HepG2 (cell line): ENCODE measurements around the gene CELSR2. TPM values are rescaled to one million over a fixed set of nuclear protein-coding genes. Genes with fewer than 3 reads are reported as not detected.
A peak's percentile ranks its signal among the peaks of the same experiment; 100 is the strongest.

Source experiments
- AGO2 ChIP-seq: fragments of 200-400 bp; formaldehyde crosslinking; optimal IDR thresholded peaks from 2 replicates; pipeline ENCODE3; 2017; ENCODE audit warnings: mild to moderate bottlenecking, low read depth, low read length, moderate library complexity
- ARNT2 ChIP-seq: sonication (generic); formaldehyde crosslinking; IDR thresholded peaks from 2 replicates; pipeline ENCODE4 v1.8.0; 2022; ENCODE audit warnings: mild to moderate bottlenecking, low read depth, missing genetic modification reagents, moderate library complexity
- ATF7-NPFF ChIP-seq: sonication (generic); formaldehyde crosslinking; IDR thresholded peaks from 2 replicates; pipeline ENCODE4 v1.8.1; 2023; ENCODE audit warnings: mild to moderate bottlenecking, low read depth, missing genetic modification reagents, moderate library complexity
- ETV5 ChIP-seq: IDR thresholded peaks from 2 replicates; pipeline ENCODE4 v1.6.1; 2018; ENCODE audit warnings: missing biosample characterization, missing genetic modification reagents, inconsistent platforms, borderline replicate concordance
- GATAD2A ChIP-seq: IDR thresholded peaks from 2 replicates; pipeline ENCODE4 v1.6.1; 2016
- IKZF1 ChIP-seq: fragments of 450-650 bp; IDR thresholded peaks from 2 replicates; pipeline ENCODE4 v1.7.1; 2016
- MED1 ChIP-seq: sonication (generic); formaldehyde crosslinking; IDR thresholded peaks from 2 replicates; pipeline ENCODE4 v1.4.0; 2020; ENCODE audit warnings: missing genetic modification reagents
- NFATC3 ChIP-seq: sonication (generic); formaldehyde crosslinking; IDR thresholded peaks from 2 replicates; pipeline ENCODE4 v1.5.1; 2020; ENCODE audit warnings: mild to moderate bottlenecking, missing genetic modification reagents
- POGZ ChIP-seq: sonication (generic); formaldehyde crosslinking; IDR thresholded peaks from 2 replicates; pipeline ENCODE4 v1.4.0; 2020; ENCODE audit warnings: mild to moderate bottlenecking, missing genetic modification reagents
- POLR2G ChIP-seq: fragments of 200-400 bp; formaldehyde crosslinking; IDR thresholded peaks from 2 replicates; pipeline ENCODE4 v1.6.1; 2018; ENCODE audit warnings: mild to moderate bottlenecking, low read depth, low read length, moderate library complexity
- SOX5 ChIP-seq: IDR thresholded peaks from 2 replicates; pipeline ENCODE4 v1.6.1; 2016; ENCODE audit warnings: borderline replicate concordance
- SOX6 ChIP-seq, 2 experiments: fragments of 450-650 bp in 1 of 2; sonication (generic) in 1 of 2; formaldehyde crosslinking in 1 of 2; IDR thresholded peaks; 2 replicates each; pipeline versions ENCODE4 v1.4.0 to v1.6.1; 2017 to 2020; ENCODE audit warnings: antibody characterized with exemption in 1 of 2, mild to moderate bottlenecking in 1 of 2, missing genetic modification reagents in 1 of 2
- ZKSCAN5 ChIP-seq: sonication (generic); formaldehyde crosslinking; IDR thresholded peaks from 2 replicates; pipeline ENCODE4 v1.5.1; 2020; ENCODE audit warnings: mild to moderate bottlenecking, missing genetic modification reagents
- ZNF570 ChIP-seq: sonication (generic); formaldehyde crosslinking; IDR thresholded peaks from 2 replicates; pipeline ENCODE4 v1.4.0; 2020; ENCODE audit warnings: mild to moderate bottlenecking, missing genetic modification reagents, borderline replicate concordance
- ZNF747 ChIP-seq: sonication (generic); formaldehyde crosslinking; IDR thresholded peaks from 2 replicates; pipeline ENCODE4 v1.8.1; 2023; ENCODE audit warnings: missing genetic modification reagents, mild to moderate bottlenecking, borderline replicate concordance
- ZSCAN21 ChIP-seq: sonication (generic); formaldehyde crosslinking; IDR thresholded peaks from 2 replicates; pipeline ENCODE4 v1.8.0; 2022; ENCODE audit warnings: mild to moderate bottlenecking, missing genetic modification reagents, moderate library complexity, borderline replicate concordance
- polyA plus RNA-seq, 8 experiments: library from polyadenylated mRNA; depleted of rRNA in 3 of 8; stranded (reverse) in 7 of 8; unstranded in 1 of 8; fragments of >200 nt; fragmentation: Illumina TruSeq in 4 of 8; extraction: Trizol in 4 of 8; gene quantifications; 2 replicates each; pipeline versions ENCODE4 v1.2.1 to v1.2.3, GENCODE V29; 2011 to 2016; ENCODE audit warnings: low read depth in 4 of 8, missing spikeins in 1 of 8, mixed read lengths in 1 of 8; ENCODE audit not compliant: insufficient read depth in 1 of 8
- total RNA-seq, 5 experiments: library from RNA; depleted of rRNA; stranded (reverse); fragments of >200 nt; fragmentation: Illumina TruSeq; extraction: Trizol; gene quantifications; 2 replicates each; pipeline ENCODE4 v1.2.3, GENCODE V29; 2016; ENCODE audit warnings: low read depth in 1 of 5
- TF ChIP-seq, protein P1 (sequence below): IDR thresholded peaks from 2 replicates; pipeline ENCODE4 v1.4.0; 2020; ENCODE audit warnings: mild to moderate bottlenecking, missing genetic modification reagents
- TF ChIP-seq, protein P2 (sequence below): IDR thresholded peaks from 2 replicates; pipeline ENCODE4 v1.6.1; 2016; ENCODE audit warnings: mild to moderate bottlenecking
- TF ChIP-seq, protein P3 (sequence below): sonication (generic); formaldehyde crosslinking; IDR thresholded peaks from 2 replicates; pipeline ENCODE4 v1.4.0; 2020; ENCODE audit warnings: missing genetic modification reagents

The CELSR2 gene
- total and polyA plus RNA-seq, 2 of the 13 experiments (the other 11 are each of a cell fraction or from before 2014, with no cell fraction given): 4.0 to 6.6 TPM

DNA sequence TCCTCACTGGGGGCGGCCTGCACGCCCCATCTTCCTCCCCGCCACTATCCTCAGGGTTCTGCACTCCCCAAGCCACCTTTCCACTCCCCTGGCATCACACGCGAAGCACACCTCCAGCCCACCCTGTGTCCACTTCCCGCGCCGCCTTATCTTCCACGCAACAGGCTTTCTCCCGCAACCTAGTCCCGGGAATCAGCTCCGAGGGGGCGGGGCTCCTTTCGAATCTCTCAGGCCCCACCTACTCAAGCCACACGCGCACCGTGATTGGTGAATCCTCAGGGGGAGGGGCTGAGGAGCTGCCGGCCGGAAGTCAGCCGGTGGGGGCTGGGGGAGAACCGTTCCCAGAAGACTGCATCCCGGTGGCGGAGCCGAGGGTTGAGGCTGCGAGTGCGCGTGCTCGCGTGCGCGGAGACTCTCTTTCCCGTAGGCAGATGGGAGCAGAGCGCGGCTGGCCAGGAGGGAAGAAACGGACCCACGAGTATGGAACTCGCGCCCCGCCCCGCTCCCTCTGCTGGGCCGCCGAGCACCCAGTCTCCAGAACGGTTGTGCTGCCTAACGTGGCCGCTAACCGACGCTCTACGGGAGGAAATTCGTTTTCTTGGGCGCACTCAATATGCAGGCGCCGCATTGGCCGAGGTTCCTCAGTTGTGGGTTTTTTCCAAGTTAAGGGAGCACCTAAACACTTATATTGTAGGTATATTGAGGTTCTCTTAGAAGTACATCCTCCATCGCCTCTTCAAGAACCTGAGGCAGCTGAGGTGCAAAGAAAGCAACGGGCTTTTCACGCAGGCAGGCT is 33.8 kb downstream of the CELSR2 start, which contains the start of gene PSRC1 (continued):
- TF ChIP-seq, protein P1, sequence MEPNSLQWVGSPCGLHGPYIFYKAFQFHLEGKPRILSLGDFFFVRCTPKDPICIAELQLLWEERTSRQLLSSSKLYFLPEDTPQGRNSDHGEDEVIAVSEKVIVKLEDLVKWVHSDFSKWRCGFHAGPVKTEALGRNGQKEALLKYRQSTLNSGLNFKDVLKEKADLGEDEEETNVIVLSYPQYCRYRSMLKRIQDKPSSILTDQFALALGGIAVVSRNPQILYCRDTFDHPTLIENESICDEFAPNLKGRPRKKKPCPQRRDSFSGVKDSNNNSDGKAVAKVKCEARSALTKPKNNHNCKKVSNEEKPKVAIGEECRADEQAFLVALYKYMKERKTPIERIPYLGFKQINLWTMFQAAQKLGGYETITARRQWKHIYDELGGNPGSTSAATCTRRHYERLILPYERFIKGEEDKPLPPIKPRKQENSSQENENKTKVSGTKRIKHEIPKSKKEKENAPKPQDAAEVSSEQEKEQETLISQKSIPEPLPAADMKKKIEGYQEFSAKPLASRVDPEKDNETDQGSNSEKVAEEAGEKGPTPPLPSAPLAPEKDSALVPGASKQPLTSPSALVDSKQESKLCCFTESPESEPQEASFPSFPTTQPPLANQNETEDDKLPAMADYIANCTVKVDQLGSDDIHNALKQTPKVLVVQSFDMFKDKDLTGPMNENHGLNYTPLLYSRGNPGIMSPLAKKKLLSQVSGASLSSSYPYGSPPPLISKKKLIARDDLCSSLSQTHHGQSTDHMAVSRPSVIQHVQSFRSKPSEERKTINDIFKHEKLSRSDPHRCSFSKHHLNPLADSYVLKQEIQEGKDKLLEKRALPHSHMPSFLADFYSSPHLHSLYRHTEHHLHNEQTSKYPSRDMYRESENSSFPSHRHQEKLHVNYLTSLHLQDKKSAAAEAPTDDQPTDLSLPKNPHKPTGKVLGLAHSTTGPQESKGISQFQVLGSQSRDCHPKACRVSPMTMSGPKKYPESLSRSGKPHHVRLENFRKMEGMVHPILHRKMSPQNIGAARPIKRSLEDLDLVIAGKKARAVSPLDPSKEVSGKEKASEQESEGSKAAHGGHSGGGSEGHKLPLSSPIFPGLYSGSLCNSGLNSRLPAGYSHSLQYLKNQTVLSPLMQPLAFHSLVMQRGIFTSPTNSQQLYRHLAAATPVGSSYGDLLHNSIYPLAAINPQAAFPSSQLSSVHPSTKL (CRISPR knock-in tag): peak; percentile 72
- TF ChIP-seq SOX5 (CRISPR knock-in tag) (peak; percentile 29; the same call in 1 of the 2 replicates), ETV5 (peak; percentile 98), ZNF747 (CRISPR knock-in tag) (peak; percentile 49; the same call in 1 of the 2 replicates), NFATC3 (CRISPR knock-in tag) (no peak), MED1 (CRISPR knock-in tag) (peak; percentile 62), SOX6 (IDR thresholded peaks at IDR 0.05) (no peak), SOX6 (CRISPR knock-in tag; IDR thresholded peaks at IDR 0.05) (peak; percentile 71), ATF7-NPFF (0 out of 2 replicates have a peak, but pooled peaks have one; percentile 63), AGO2 (peak; percentile 51), POGZ (peak; percentile 81), POLR2G (peak; percentile 86), ZKSCAN5 (CRISPR knock-in tag) (no peak), ZSCAN21 (peak; percentile 89; the same call in 1 of the 2 replicates), ZNF570 (no peak), GATAD2A (CRISPR knock-in tag) (peak; percentile 51; the same call in 1 of the 2 replicates), IKZF1 (no peak), ARNT2 (CRISPR knock-in tag) (0 out of 2 replicates have a peak, but pooled peaks have one; percentile 36)
- TF ChIP-seq, protein P2, sequence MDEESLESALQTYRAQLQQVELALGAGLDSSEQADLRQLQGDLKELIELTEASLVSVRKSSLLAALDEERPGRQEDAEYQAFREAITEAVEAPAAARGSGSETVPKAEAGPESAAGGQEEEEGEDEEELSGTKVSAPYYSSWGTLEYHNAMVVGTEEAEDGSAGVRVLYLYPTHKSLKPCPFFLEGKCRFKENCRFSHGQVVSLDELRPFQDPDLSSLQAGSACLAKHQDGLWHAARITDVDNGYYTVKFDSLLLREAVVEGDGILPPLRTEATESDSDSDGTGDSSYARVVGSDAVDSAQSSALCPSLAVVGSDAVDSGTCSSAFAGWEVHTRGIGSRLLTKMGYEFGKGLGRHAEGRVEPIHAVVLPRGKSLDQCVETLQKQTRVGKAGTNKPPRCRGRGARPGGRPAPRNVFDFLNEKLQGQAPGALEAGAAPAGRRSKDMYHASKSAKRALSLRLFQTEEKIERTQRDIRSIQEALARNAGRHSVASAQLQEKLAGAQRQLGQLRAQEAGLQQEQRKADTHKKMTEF: peak; percentile 86
- TF ChIP-seq, protein P3, sequence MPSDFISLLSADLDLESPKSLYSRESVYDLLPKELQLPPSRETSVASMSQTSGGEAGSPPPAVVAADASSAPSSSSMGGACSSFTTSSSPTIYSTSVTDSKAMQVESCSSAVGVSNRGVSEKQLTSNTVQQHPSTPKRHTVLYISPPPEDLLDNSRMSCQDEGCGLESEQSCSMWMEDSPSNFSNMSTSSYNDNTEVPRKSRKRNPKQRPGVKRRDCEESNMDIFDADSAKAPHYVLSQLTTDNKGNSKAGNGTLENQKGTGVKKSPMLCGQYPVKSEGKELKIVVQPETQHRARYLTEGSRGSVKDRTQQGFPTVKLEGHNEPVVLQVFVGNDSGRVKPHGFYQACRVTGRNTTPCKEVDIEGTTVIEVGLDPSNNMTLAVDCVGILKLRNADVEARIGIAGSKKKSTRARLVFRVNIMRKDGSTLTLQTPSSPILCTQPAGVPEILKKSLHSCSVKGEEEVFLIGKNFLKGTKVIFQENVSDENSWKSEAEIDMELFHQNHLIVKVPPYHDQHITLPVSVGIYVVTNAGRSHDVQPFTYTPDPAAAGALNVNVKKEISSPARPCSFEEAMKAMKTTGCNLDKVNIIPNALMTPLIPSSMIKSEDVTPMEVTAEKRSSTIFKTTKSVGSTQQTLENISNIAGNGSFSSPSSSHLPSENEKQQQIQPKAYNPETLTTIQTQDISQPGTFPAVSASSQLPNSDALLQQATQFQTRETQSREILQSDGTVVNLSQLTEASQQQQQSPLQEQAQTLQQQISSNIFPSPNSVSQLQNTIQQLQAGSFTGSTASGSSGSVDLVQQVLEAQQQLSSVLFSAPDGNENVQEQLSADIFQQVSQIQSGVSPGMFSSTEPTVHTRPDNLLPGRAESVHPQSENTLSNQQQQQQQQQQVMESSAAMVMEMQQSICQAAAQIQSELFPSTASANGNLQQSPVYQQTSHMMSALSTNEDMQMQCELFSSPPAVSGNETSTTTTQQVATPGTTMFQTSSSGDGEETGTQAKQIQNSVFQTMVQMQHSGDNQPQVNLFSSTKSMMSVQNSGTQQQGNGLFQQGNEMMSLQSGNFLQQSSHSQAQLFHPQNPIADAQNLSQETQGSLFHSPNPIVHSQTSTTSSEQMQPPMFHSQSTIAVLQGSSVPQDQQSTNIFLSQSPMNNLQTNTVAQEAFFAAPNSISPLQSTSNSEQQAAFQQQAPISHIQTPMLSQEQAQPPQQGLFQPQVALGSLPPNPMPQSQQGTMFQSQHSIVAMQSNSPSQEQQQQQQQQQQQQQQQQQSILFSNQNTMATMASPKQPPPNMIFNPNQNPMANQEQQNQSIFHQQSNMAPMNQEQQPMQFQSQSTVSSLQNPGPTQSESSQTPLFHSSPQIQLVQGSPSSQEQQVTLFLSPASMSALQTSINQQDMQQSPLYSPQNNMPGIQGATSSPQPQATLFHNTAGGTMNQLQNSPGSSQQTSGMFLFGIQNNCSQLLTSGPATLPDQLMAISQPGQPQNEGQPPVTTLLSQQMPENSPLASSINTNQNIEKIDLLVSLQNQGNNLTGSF: peak; percentile 17; the same call in 1 of the 2 replicates
